GM12878 (cell line): ENCODE data around the gene ANKRD13C. TPM values are rescaled to one million over a fixed set of nuclear protein-coding genes. Genes with fewer than 3 reads are reported as not detected.
"Not testable (repeated sequence)": the region's sequence is repeated elsewhere in the genome, so short reads cannot be mapped to it uniquely, and the experiment has no call there.

Experiments
- ATAC-seq: fragments of 200-7000 bp; cut with Tn5 transposase; 3 replicates; pipeline ENCODE4 v1.9.1; 2020; ENCODE audit warnings: mild to moderate bottlenecking, moderate library complexity
- BruUV-seq: library from RNA; stranded (reverse); fragments of 400-500 nt; replicated peaks from 2 replicates; lab custom pipeline; 2021; lab: Mats Ljungman, UMichigan
- CTCF ChIA-PET: fragments of 300-600 bp; sonication (Branson Sonifier 250); formaldehyde crosslinking; extraction: SDS; loops from one replicate; lab custom pipeline; 2021; ENCODE audit warnings: inconsistent platforms; lab: Yijun Ruan, JAX
- POLR2A ChIA-PET: fragments of 350-600 bp; formaldehyde crosslinking; extraction: SDS; loops from one replicate; lab custom pipeline; 2021; ENCODE audit warnings: inconsistent platforms; lab: Charles Lee
- RAD21 ChIA-PET: fragments of 300-600 bp; sonication (Branson Sonifier 250); formaldehyde crosslinking; loops from one replicate; lab custom pipeline; 2023; ENCODE audit warnings: antibody characterized with exemption; ENCODE audit not compliant: unreplicated experiment; lab: Charles Lee
- SMC1A ChIA-PET: fragments of 300-600 bp; sonication (Branson Sonifier 250); formaldehyde crosslinking; loops from one replicate; lab custom pipeline; 2023; ENCODE audit not compliant: unreplicated experiment, uncharacterized antibody; lab: Charles Lee
- DNase-seq: peaks from one replicate; pipeline ENCODE4 v3.0.0-alpha.2; 2011; ENCODE audit warnings: low read depth, low spot score
- FAIRE-seq: peaks from 3 replicates; lab custom pipeline; 2011; peaks lifted over from hg19 to GRCh38; lab: Jason Lieb, UNC
- H2AFZ ChIP-seq: 2 replicates; pipeline ENCODE4 v1.6.0; 2011; ENCODE audit warnings: low read depth, low read length, control low read depth; ENCODE audit not compliant: control insufficient read depth
- H3K27ac ChIP-seq: 2 replicates; pipeline ENCODE4 v1.5.1; 2011; ENCODE audit warnings: control low read depth; ENCODE audit not compliant: control insufficient read depth, insufficient read depth
- H3K27me3 ChIP-seq, 2 experiments: replicated peaks in 1 of 2; 2 replicates each; pipeline versions ENCODE4 v1.6.0 to v1.6.1; 2011; ENCODE audit warnings: low read length in 1 of 2; ENCODE audit not compliant: control insufficient read depth in 2 of 2, insufficient read depth in 2 of 2
- H3K36me3 ChIP-seq, 2 experiments: 2 replicates each; pipeline ENCODE4 v1.5.1; 2011; ENCODE audit warnings: low read length in 1 of 2; ENCODE audit not compliant: control insufficient read depth in 2 of 2, insufficient read depth in 2 of 2
- H3K4me1 ChIP-seq: 2 replicates; pipeline ENCODE4 v1.6.1; 2011; ENCODE audit warnings: mild to moderate bottlenecking, low read length, moderate library complexity, mixed read lengths; ENCODE audit not compliant: control insufficient read depth, insufficient read depth
- H3K4me2 ChIP-seq: 2 replicates; pipeline ENCODE4 v1.6.0; 2011; ENCODE audit warnings: control low read depth; ENCODE audit not compliant: control insufficient read depth, insufficient read depth
- H3K4me3 ChIP-seq: fragments of 200-600 bp; sonication (generic); 2 replicates; pipeline ENCODE4 v1.5.1; 2016
- H3K79me2 ChIP-seq: 2 replicates; pipeline ENCODE4 v1.6.0; 2011; ENCODE audit warnings: low read length; ENCODE audit not compliant: control insufficient read depth, insufficient read depth
- H3K9ac ChIP-seq: 2 replicates; pipeline ENCODE4 v1.8.0; 2011; ENCODE audit warnings: low read length, control low read depth, mixed read lengths; ENCODE audit not compliant: control insufficient read depth, insufficient read depth
- H3K9me3 ChIP-seq: replicated peaks from 3 replicates; pipeline ENCODE4 v1.5.1; 2011; ENCODE audit warnings: mild to moderate bottlenecking, low read length; ENCODE audit not compliant: control insufficient read depth, insufficient read depth
- H4K20me1 ChIP-seq: 2 replicates; pipeline ENCODE4 v1.6.0; 2011; ENCODE audit not compliant: control insufficient read depth, insufficient read depth
- IKZF2 ChIP-seq, 2 experiments: fragments of 450-650 bp; IDR thresholded peaks; 2 replicates each; pipeline ENCODE4 v1.6.1; 2017; ENCODE audit warnings: mild to moderate bottlenecking in 2 of 2, moderate library complexity in 2 of 2
- WGBS: methylation state at CpG from one replicate; pipeline ENCODE4 v1.1.6; 2016; ENCODE audit warnings: low lambda C conversion rate; ENCODE audit not compliant: insufficient replicate concordance, insufficient coverage; ENCODE audit errors: missing lambda C conversion rate; 5-methylcytosine and 5-hydroxymethylcytosine counted together
- in situ Hi-C: fragments of 300-500 bp; cut with MboI; formaldehyde crosslinking; loops from 9 replicates; pipeline ENCODE4 v1.14.3; 2018; ENCODE audit warnings: mixed read lengths
- intact Hi-C: fragments of 100-400 bp; cut with micrococcal nuclease; formaldehyde crosslinking; loops from one replicate; pipeline ENCODE4 v1.14.2; 2022; ENCODE audit not compliant: unreplicated experiment
- polyA plus RNA-seq, 11 experiments: library from polyadenylated mRNA; depleted of rRNA in 4 of 11; unstranded in 6 of 11; stranded (reverse) in 5 of 11; fragments of >200 nt; fragmentation: Nextera tagmentation in 4 of 11; fragmentation: Illumina TruSeq in 1 of 11; extraction: Ambion mirVana in 4 of 11; extraction: Trizol in 1 of 11; gene quantifications; 1 replicate in 1 of 11; 2 replicates in 10 of 11; pipeline versions ENCODE4 v1.2.1 to v1.2.3, GENCODE V29; 2011 to 2016; ENCODE audit warnings: inconsistent platforms in 2 of 11, missing spikeins in 2 of 11, low read depth in 1 of 11
- total RNA-seq, 4 experiments: library from RNA; depleted of rRNA in 3 of 4; stranded (reverse); fragments of >200 nt in 3 of 4; fragmentation: Illumina TruSeq in 1 of 4; extraction: Trizol in 1 of 4; gene quantifications; 2 replicates each; pipeline versions ENCODE4 v1.2.1 to v1.2.3, GENCODE V29; 2013 to 2021
- TF ChIP-seq, protein P1 (sequence below): IDR thresholded peaks from 2 replicates; pipeline ENCODE4 v1.6.1; 2012; ENCODE audit warnings: mild to moderate bottlenecking, low read depth, low read length

The ANKRD13C gene
- total and polyA plus RNA-seq, 10 of the 15 experiments (the other 5 are each of a cell fraction or from before 2014, with no cell fraction given) = 3.7 to 24.4 (median 14.1) TPM

DNA sequence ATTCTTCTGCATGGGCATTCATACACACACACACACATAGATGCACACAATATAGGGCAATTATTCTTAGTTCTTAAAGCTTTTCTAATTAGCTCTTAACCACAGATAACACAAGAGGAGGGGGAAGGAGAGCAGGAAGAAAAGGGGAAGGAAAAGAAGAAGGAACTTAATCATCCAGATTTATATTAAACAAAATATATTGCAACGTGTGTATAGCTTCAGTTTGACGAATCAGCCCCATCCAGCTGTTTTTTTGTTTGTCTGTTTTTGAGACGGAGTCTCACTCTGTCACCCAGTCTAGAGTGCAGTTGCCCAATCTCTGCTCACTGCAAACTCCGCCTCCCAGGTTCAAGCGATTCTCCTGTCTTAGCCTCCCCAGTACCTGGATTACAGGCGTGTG, 21.7 kb upstream of the ANKRD13C start (continued):
- TF ChIP-seq, protein P1, sequence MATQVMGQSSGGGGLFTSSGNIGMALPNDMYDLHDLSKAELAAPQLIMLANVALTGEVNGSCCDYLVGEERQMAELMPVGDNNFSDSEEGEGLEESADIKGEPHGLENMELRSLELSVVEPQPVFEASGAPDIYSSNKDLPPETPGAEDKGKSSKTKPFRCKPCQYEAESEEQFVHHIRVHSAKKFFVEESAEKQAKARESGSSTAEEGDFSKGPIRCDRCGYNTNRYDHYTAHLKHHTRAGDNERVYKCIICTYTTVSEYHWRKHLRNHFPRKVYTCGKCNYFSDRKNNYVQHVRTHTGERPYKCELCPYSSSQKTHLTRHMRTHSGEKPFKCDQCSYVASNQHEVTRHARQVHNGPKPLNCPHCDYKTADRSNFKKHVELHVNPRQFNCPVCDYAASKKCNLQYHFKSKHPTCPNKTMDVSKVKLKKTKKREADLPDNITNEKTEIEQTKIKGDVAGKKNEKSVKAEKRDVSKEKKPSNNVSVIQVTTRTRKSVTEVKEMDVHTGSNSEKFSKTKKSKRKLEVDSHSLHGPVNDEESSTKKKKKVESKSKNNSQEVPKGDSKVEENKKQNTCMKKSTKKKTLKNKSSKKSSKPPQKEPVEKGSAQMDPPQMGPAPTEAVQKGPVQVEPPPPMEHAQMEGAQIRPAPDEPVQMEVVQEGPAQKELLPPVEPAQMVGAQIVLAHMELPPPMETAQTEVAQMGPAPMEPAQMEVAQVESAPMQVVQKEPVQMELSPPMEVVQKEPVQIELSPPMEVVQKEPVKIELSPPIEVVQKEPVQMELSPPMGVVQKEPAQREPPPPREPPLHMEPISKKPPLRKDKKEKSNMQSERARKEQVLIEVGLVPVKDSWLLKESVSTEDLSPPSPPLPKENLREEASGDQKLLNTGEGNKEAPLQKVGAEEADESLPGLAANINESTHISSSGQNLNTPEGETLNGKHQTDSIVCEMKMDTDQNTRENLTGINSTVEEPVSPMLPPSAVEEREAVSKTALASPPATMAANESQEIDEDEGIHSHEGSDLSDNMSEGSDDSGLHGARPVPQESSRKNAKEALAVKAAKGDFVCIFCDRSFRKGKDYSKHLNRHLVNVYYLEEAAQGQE = no peak
- TF ChIP-seq IKZF2 (IDR thresholded peaks at IDR 0.05) = no peak

DNA sequence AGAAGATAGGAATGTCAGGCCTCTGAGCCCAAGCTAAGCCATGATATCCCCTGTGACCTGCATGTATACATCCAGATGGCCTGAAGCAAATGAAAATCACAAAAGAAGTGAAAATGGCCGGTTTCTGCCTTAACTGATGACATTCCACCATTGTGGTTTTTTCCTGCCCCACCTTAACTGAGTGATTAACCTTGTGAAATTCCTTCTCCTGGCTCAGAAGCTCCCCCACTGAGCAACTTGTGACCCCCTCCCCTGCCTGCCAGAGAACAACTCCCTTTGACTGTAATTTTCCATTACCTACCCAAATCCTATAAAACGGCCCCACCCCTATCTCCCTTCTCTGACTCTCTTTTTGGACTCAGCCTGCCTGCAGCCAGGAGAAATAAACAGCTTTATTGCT, 19.1 kb upstream of the ANKRD13C start:
- H3K27ac ChIP-seq, POLR2A ChIA-PET, H3K4me2 ChIP-seq, CTCF ChIA-PET, DNase-seq, intact Hi-C loops, H3K4me1 ChIP-seq, H4K20me1 ChIP-seq, RAD21 ChIA-PET, BruUV-seq, H3K36me3 ChIP-seq, H3K79me2 ChIP-seq, H3K4me3 ChIP-seq, FAIRE-seq, ATAC-seq, H3K9me3 ChIP-seq, H2AFZ ChIP-seq, SMC1A ChIA-PET, H3K9ac ChIP-seq, H3K27me3 ChIP-seq, in situ Hi-C loops: not testable (repeated sequence)
- WGBS = 57% methylated on average over 2 of the region's 2 CpGs
